Kidney (tissue), 14 donors: ENCODE data around the gene ZDHHC14. TPM values are rescaled to one million over a fixed set of nuclear protein-coding genes. Genes with fewer than 3 reads are reported as not detected.

ENCODE experiments used
- DNase-seq, 5 donors: peaks; one replicate each; pipeline ENCODE4 v3.0.0-alpha.2; 2013 to 2020
- FAIRE-seq: peaks from 2 replicates; lab custom pipeline; 2012; peaks lifted over from hg19 to GRCh38; lab: Jason Lieb, UNC
- H3K27ac ChIP-seq, 2 donors: one replicate each; pipeline ENCODE4 v1.7.0; 2013; ENCODE audit warnings: low read depth in 2 of 2, low read length in 2 of 2, inconsistent platforms in 1 of 2
- H3K27me3 ChIP-seq: one replicate; pipeline ENCODE4 v1.7.1; 2013; ENCODE audit warnings: low read length, inconsistent platforms; ENCODE audit not compliant: control insufficient read depth, insufficient read depth
- H3K36me3 ChIP-seq, 3 donors: one replicate each; pipeline versions ENCODE4 v1.7.0 to v1.7.1; 2013; ENCODE audit warnings: low read length in 3 of 3, control low read depth in 1 of 3, inconsistent platforms in 1 of 3; ENCODE audit not compliant: insufficient read depth in 3 of 3, control insufficient read depth in 2 of 3
- H3K4me1 ChIP-seq, 3 donors: one replicate each; pipeline versions ENCODE4 v1.7.0 to v1.7.1; 2013; ENCODE audit warnings: low read length in 3 of 3, inconsistent platforms in 1 of 3, low read depth in 1 of 3; ENCODE audit not compliant: control insufficient read depth in 2 of 3, insufficient read depth in 2 of 3
- H3K4me3 ChIP-seq, 3 donors: one replicate each; pipeline versions ENCODE4 v1.7.0 to v1.8.1; 2013; ENCODE audit warnings: low read length in 3 of 3, control low read depth in 1 of 3, inconsistent platforms in 1 of 3
- H3K9ac ChIP-seq, 3 donors: one replicate each; pipeline versions ENCODE4 v1.7.0 to v1.7.1; 2013; ENCODE audit warnings: low read length in 3 of 3, control low read depth in 1 of 3, inconsistent platforms in 1 of 3
- H3K9me3 ChIP-seq, 3 donors: one replicate each; pipeline versions ENCODE4 v1.7.0 to v1.7.1; 2013; ENCODE audit warnings: low read length in 3 of 3, control low read depth in 1 of 3, inconsistent platforms in 1 of 3; ENCODE audit not compliant: control insufficient read depth in 2 of 3, insufficient read depth in 1 of 3
- CTCF ChIP-seq: IDR thresholded peaks from 3 replicates; pipeline ENCODE4 v1.5.1; 2012; ENCODE audit warnings: mild to moderate bottlenecking, moderate library complexity, borderline replicate concordance; ENCODE audit not compliant: insufficient read depth; ENCODE audit errors: extremely low read depth
- intact Hi-C: fragments of 100-400 bp; cut with DNase I; formaldehyde crosslinking; loops from one replicate; pipeline ENCODE4 v1.11.1; 2022
- polyA plus RNA-seq: library from polyadenylated mRNA; stranded (reverse); fragments of 350-450 nt; fragmentation: Illumina TruSeq; extraction: RNeasy Lipid Tissue Mini Kit (QIAGEN cat#74804); gene quantifications from one replicate; pipeline ENCODE4 v1.2.3, GENCODE V29; 2014; ENCODE audit warnings: low read depth, low replicate concordance; ENCODE audit not compliant: insufficient read depth
- total RNA-seq: library from RNA; stranded (reverse); fragmentation: NEBNext Ultra II Directional; extraction: Animal tissue kit (Norgen Biotek cat#: 25700); gene quantifications from one replicate; pipeline ENCODE4 v1.2.1, GENCODE V29; 2021
- donor health status: control.
- donor health status: control.
- donor health status: control.
- donor health status: control.
- donor health status: control.
- donor health status: DM: yes; HTN: yes; CAD: no.
- donor health status: Normal renal cell carcinoma (clear cell type).

Gene ZDHHC14
- total and polyA plus RNA-seq, 2 donors from 2014 or later: 13.5 to 26.7 TPM

GRCh38 chr6:157546321-157546720, 165.3 kb downstream of the ZDHHC14 start:
- Histone ChIP-seq H3K36me3 (peaks cover 0 to 4% (median 0%) of the 10 kb centered on the region in 3 donors), H3K4me1 (peaks cover 0 to 9% (median 0%) of the 10 kb centered on the region in 3 donors), H3K27me3 (no peaks in the 10 kb centered on the region), H3K4me3 (no peak overlapping the region), H3K9me3 (no peaks in the 10 kb centered on the region), H3K9ac (no peak overlapping the region), H3K27ac (no peak overlapping the region)
- intact Hi-C loops: no loop called here
- FAIRE-seq (no peak), DNase-seq (peak in 1 of 5 donors; percentile 54)
- no peak for TF ChIP-seq CTCF

GRCh38 chr6:157547112-157547511, 166.1 kb downstream of the ZDHHC14 start:
- no peak for TF ChIP-seq CTCF
- FAIRE-seq: no peak

GRCh38 chr6:157548635-157549467, 167.9 kb downstream of the ZDHHC14 start:
- Histone ChIP-seq H3K4me3 (no peak overlapping the region), H3K36me3 (peaks cover 0 to 4% (median 0%) of the 10 kb centered on the region in 3 donors), H3K9ac (no peak overlapping the region), H3K27me3 (no peaks in the 10 kb centered on the region), H3K9me3 (no peaks in the 10 kb centered on the region), H3K4me1 (peaks cover 0 to 12% (median 0%) of the 10 kb centered on the region in 3 donors), H3K27ac (no peak overlapping the region)
- no peak for TF ChIP-seq CTCF
- intact Hi-C loops: no loop called here
- FAIRE-seq (no peak), DNase-seq (no peak)

More at GRCh38 chr6:157547112-157547511, 166.1 kb downstream of the ZDHHC14 start:
- intact Hi-C loops: no loop called here
- Histone ChIP-seq H3K9ac (no peak overlapping the region), H3K36me3 (peaks cover 0 to 4% (median 0%) of the 10 kb centered on the region in 3 donors), H3K4me3 (no peak overlapping the region), H3K9me3 (no peaks in the 10 kb centered on the region), H3K4me1 (peaks cover 0 to 10% (median 0%) of the 10 kb centered on the region in 3 donors), H3K27ac (no peak overlapping the region), H3K27me3 (no peaks in the 10 kb centered on the region)
- DNase-seq: no peak

- H3K36me3 ChIP-seq: peaks cover 0 to 4% (median 0%) of the 10 kb centered on the region in 3 donors
- no peaks in the 10 kb centered on the region for H3K9me3 ChIP-seq
- no peak overlapping the region for H3K4me3 ChIP-seq
- FAIRE-seq (no peak), DNase-seq (no peak)
- H3K27me3 ChIP-seq: no peaks in the 10 kb centered on the region
- H3K4me1 ChIP-seq: peaks cover 0 to 12% (median 0%) of the 10 kb centered on the region in 3 donors
- TF ChIP-seq CTCF: no peak
- H3K27ac ChIP-seq: no peak overlapping the region
- H3K9ac ChIP-seq: no peak overlapping the region
- intact Hi-C loops: no loop called here
These were observed 168.4 kb downstream of the ZDHHC14 start for GRCh38 chr6:157549468-157549745.
